Measurements from ENCODE around the gene PLXNA4. TPM values are rescaled to one million over a fixed set of nuclear protein-coding genes. Genes with fewer than 3 reads are reported as not detected.

The PLXNA4 gene
- total RNA-seq, 4 donors from 2014 or later, result 5.1 to 7.0 (median 5.3) TPM

DNA sequence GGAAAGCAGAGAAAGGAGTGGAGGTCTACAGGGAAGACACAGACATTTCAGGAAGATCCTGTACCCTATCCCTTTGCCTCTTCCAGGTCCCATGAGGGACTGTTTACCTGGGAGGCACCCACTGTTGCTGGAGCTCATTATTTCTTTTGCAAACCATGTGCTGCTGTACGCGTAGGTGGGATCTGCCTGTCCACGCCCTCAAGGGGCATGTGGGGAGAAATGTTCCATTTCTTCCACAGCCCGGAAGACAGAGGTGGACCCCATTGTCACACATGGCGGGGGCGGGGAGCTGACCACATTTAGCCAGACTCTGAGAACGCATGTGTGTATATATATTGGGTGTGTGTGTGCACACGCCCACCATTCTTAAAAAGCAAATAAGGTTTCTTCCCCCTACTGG lies 2.0 kb downstream of the PLXNA4 start:
- no peak overlapping the region for H3K4me3 ChIP-seq (ENCODE audit: low read depth, poor library complexity, severe bottlenecking)
- 42 to 55% methylated on average over 8 of the region's 8 CpGs for WGBS, 2 donors
- TF ChIP-seq CTCF (IDR thresholded peaks at IDR 0.05), result no peak
- TF ChIP-seq POLR2A (IDR thresholded peaks at IDR 0.05), result no peak
- DNase-seq (ENCODE audit: low spot score in 2 of 2), result no peak
- intact Hi-C loops (cut with DNase I; ENCODE audit: low total_unique reads), result no loop called here

DNA sequence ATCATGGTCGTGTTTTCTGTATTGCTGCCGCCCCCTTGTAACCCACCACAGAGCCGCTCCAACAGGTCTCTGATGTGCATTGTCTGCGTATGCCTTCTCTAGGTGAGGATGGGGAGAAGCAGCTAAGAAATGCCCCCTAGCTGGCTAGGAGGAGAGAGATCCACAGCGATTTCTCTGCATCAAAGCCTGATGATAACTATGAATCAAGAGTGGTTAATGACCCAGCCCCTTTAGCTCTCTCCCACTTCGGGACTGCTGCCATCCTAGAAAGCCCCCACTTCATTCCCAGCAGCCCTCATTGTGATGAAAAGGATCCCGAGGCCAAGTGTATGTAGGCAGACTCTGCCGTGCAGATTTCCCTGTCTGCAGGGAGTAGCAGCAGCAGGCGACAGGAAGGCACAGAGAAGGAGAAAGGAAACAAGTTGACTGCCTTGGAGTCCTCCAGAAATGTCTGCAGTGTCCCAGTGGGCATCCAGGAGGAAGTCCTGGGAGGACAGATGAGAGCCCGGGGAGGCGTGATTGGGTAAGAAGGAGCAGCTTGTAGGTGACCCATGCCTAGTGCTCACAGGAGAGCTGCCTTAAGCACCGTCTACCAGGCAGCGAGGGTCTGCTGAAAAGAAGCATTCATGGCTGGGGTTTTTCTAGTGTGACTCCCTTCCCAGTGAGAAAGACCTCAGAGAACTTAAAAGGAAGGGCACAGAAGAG lies 2.9 kb downstream of the PLXNA4 start:
- TF ChIP-seq POLR2A (IDR thresholded peaks at IDR 0.05) (no peak), CTCF (IDR thresholded peaks at IDR 0.05) (no peak)
- intact Hi-C loops (cut with DNase I; ENCODE audit: low total_unique reads), result no loop called here
- DNase-seq (ENCODE audit: low spot score in 2 of 2), result no peak
- H3K4me3 ChIP-seq (ENCODE audit: low read depth, poor library complexity, severe bottlenecking), result no peak overlapping the region
- WGBS, 2 donors, result 17 to 37% methylated on average over 13 of the region's 13 CpGs

DNA sequence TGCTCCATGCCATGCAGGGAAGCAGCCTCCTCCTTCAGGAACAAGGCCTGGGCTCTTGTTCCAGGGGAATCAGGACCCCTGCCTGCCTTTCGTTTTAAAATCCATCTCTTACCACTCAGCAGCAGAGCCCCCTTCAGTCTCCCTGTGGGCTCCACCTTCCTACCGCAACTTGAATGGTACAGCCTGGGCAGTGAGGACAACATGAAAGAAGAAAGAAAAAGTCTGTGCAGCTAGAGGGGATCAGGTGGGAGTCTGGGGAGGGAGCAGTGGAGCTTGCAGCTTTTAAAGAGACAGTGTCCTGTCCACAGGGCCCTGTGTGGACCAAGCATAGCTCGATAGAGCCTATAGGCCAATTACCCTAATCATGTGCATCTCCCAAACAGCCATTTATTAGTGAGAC lies 3.7 kb downstream of the PLXNA4 start:
- H3K4me3 ChIP-seq (ENCODE audit: low read depth, poor library complexity, severe bottlenecking), result no peak overlapping the region
- WGBS, 2 donors, result 28 to 47% methylated on average over 3 of the region's 3 CpGs
- no peak for TF ChIP-seq CTCF (IDR thresholded peaks at IDR 0.05)
- TF ChIP-seq POLR2A (IDR thresholded peaks at IDR 0.05), result no peak
- no peak for DNase-seq (ENCODE audit: low spot score in 2 of 2)
- intact Hi-C loops (cut with DNase I; ENCODE audit: low total_unique reads), result no loop called here

GRCh38 chr7:132571970-132572369 lies 4.3 kb downstream of the PLXNA4 start:
- 81 to 84% methylated on average over 2 of the region's 2 CpGs for WGBS, 2 donors
- H3K4me3 ChIP-seq (ENCODE audit: low read depth, poor library complexity, severe bottlenecking), result no peak overlapping the region
- intact Hi-C loops (cut with DNase I; ENCODE audit: low total_unique reads), result no loop called here
- TF ChIP-seq CTCF (IDR thresholded peaks at IDR 0.05) (no peak), POLR2A (IDR thresholded peaks at IDR 0.05) (no peak)
- no peak for DNase-seq (ENCODE audit: low spot score in 2 of 2)

- no peak for DNase-seq (ENCODE audit: low spot score in 2 of 2)
- H3K4me3 ChIP-seq (ENCODE audit: low read depth, poor library complexity, severe bottlenecking), result no peak overlapping the region
- TF ChIP-seq CTCF (IDR thresholded peaks at IDR 0.05) (no peak), POLR2A (IDR thresholded peaks at IDR 0.05) (no peak)
- intact Hi-C loops (cut with DNase I; ENCODE audit: low total_unique reads), result no loop called here
- 60 to 73% methylated on average over 9 of the region's 9 CpGs for WGBS, 2 donors
Observed at GRCh38 chr7:132569884-132570614, 6.2 kb downstream of the PLXNA4 start.

Data from lower leg skin (tissue), 4 donors.